ENCODE results near the gene HTT. TPM values are rescaled to one million over a fixed set of nuclear protein-coding genes. Genes with fewer than 3 reads are reported as not detected.

The HTT gene
- total RNA-seq, 2 experiments from 2014 or later: 52.5 to 55.7 TPM

- POLR2A ChIA-PET: interaction anchor here (0.9 kb wide), 1 partner anchor 10 kb away, joined by 3 read pairs; no protein-coding TSS in a partner anchor
- CTCF ChIA-PET: no interaction called here
Observed at GRCh38 chr4:3188118-3188517, 113.6 kb downstream of the HTT start.

- CTCF ChIA-PET: no interaction called here
- POLR2A ChIA-PET: no interaction called here
Observed at GRCh38 chr4:3189459-3189858, 115.0 kb downstream of the HTT start.

GRCh38 chr4:3190549-3190948 is 116.1 kb downstream of the HTT start:
- ChIA-PET CTCF (interaction anchor here (0.6 to 0.7 kb wide), 3 partner anchors 21 to 252 kb away, joined by 3 read pairs; no protein-coding TSS in a partner anchor), POLR2A (no interaction called here)

GRCh38 chr4:3192188-3192587 is 117.7 kb downstream of the HTT start:
- ChIA-PET POLR2A (no interaction called here), CTCF (no interaction called here)

GRCh38 chr4:3192827-3193226 is 118.3 kb downstream of the HTT start:
- POLR2A ChIA-PET: no interaction called here
- CTCF ChIA-PET: no interaction called here

GRCh38 chr4:3193531-3194203 is 119.2 kb downstream of the HTT start:
- ChIA-PET CTCF (no interaction called here), POLR2A (no interaction called here)

GRCh38 chr4:3196670-3197359 is 122.3 kb downstream of the HTT start:
- POLR2A ChIA-PET: no interaction called here

GRCh38 chr4:3197366-3198105 is 123.1 kb downstream of the HTT start:
- POLR2A ChIA-PET: interaction anchor here (0.6 kb wide), 1 partner anchor 9 kb away, joined by 3 read pairs; no protein-coding TSS in a partner anchor
- CTCF ChIA-PET: interaction anchor here (1.4 kb wide), 1 partner anchor 246 kb away, joined by 4 read pairs; no protein-coding TSS in a partner anchor

More at GRCh38 chr4:3196670-3197359, 122.3 kb downstream of the HTT start:
- CTCF ChIA-PET: interaction anchor here (1.4 kb wide), 1 partner anchor 247 kb away, joined by 4 read pairs; no protein-coding TSS in a partner anchor

GRCh38 chr4:3198906-3199305 is 124.4 kb downstream of the HTT start:
- ChIA-PET CTCF (interaction anchor here (1.5 kb wide), 1 partner anchor 13 kb away, joined by 4 read pairs; no protein-coding TSS in a partner anchor), POLR2A (no interaction called here)

GRCh38 chr4:3199653-3200422 is 125.4 kb downstream of the HTT start:
- CTCF ChIA-PET: interaction anchor here (0.6 kb wide), 1 partner anchor 162 kb away, joined by 3 read pairs; no protein-coding TSS in a partner anchor
- POLR2A ChIA-PET: no interaction called here

- ChIA-PET POLR2A (no interaction called here), CTCF (interaction anchor here (0.6 to 1.3 kb wide), 2 partner anchors 13 to 163 kb away, joined by 3 to 5 read pairs; no protein-coding TSS in a partner anchor)
Observed at GRCh38 chr4:3200423-3201090, 126.1 kb downstream of the HTT start.

- POLR2A ChIA-PET: interaction anchor here (0.6 kb wide), 1 partner anchor 330 kb away, joined by 3 read pairs; the partner anchor contains the start of gene LRPAP1
Observed at GRCh38 chr4:3201718-3202702, 127.5 kb downstream of the HTT start.

GRCh38 chr4:3202836-3203820 is 128.6 kb downstream of the HTT start:
- ChIA-PET CTCF (no interaction called here), POLR2A (no interaction called here)

More at GRCh38 chr4:3201718-3202702, 127.5 kb downstream of the HTT start:
- CTCF ChIA-PET: interaction anchor here (1.3 kb wide), 1 partner anchor 12 kb away, joined by 5 read pairs; no protein-coding TSS in a partner anchor

- ChIA-PET CTCF (no interaction called here), POLR2A (no interaction called here)
Observed at GRCh38 chr4:3203971-3204431, 129.5 kb downstream of the HTT start.

GRCh38 chr4:3205995-3206394 is 131.5 kb downstream of the HTT start:
- ChIA-PET CTCF (no interaction called here), POLR2A (no interaction called here)

GRCh38 chr4:3206439-3207100 is 132.1 kb downstream of the HTT start:
- CTCF ChIA-PET: no interaction called here

More at GRCh38 chr4:3206439-3207100, 132.1 kb downstream of the HTT start:
- POLR2A ChIA-PET: no interaction called here

All from activated CD8-positive, alpha-beta memory T cell treated with anti-CD3 and anti-CD28 coated beads for 36 hours (primary cell).